Measurements from ENCODE around the gene LIN37. TPM values are rescaled to one million over a fixed set of nuclear protein-coding genes. Genes with fewer than 3 reads are reported as not detected.
A peak's percentile ranks its signal among the peaks of the same experiment; 100 is the strongest.

Gene LIN37
- total RNA-seq, 6 experiments from 2014 or later = 3.2 to 8.2 (median 4.9) TPM

DNA sequence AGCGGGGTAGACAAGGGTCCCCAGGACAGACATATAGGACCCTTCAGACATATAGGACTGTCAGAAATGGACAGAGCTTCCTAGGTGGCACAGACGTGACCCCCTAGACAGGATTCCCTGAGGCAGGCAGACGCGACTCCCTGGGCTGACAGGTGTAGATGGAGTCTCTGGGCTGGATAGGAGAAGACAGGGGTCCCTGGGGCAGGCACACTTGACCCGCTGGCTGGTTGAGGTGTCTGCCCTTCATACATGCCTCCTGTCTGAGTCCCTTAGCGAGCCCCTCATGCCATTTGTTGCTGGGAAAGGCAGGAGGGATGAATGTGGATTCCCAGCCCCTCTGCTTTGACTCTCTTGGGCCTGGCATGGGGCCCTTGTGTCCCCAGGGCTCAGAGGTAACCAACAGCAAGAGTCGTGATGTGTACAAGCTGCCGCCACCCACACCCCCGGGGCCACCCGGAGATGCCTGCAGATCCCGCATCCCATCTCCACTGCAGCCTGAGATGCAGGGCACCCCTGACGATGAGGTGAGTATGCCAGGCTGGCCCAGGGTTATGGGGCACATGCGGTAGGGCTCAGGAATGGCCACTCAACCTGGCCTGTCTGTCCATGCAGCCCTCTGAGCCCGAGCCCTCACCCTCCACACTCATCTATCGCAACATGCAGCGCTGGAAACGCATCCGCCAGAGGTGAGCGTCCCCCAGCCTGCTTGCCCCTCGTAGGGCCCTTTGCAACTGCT lies 5.4 kb downstream of the LIN37 start:
- Histone ChIP-seq H3K9me3 (no peaks in the 10 kb centered on the region), H3K27me3 (no peaks in the 10 kb centered on the region), H3K4me1 (peaks cover 0 to 25% (median 11%) of the 10 kb centered on the region in 4 donors), H3K4me3 (no peak overlapping the region), H3K27ac (no peak overlapping the region), H3K36me3 (peaks cover 0 to 13% (median 5%) of the 10 kb centered on the region in 4 donors)
- peak in 1 of 3 donors; percentile 18 for DNase-seq
- intact Hi-C loops (cut with DNase I) = no loop called here
- TF ChIP-seq CTCF (IDR thresholded peaks at IDR 0.05) (no peak), POLR2A (IDR thresholded peaks at IDR 0.05) (no peak)
- 91% methylated on average over 4 of the region's 20 CpGs for WGBS (ENCODE audit: insufficient coverage, low coverage, low lambda C conversion rate, missing lambda C conversion rate)
- no peak for ATAC-seq

GRCh38 chr19:35754370-35755130 lies 6.2 kb downstream of the LIN37 start:
- TF ChIP-seq POLR2A (IDR thresholded peaks at IDR 0.05) (no peak), CTCF (IDR thresholded peaks at IDR 0.05) (no peak)
- H3K36me3 ChIP-seq = peaks cover 0 to 13% (median 5%) of the 10 kb centered on the region in 4 donors
- no peak overlapping the region for H3K4me3 ChIP-seq
- 80% methylated on average over 9 of the region's 13 CpGs for WGBS (ENCODE audit: insufficient coverage, low coverage, low lambda C conversion rate, missing lambda C conversion rate)
- H3K9me3 ChIP-seq = no peaks in the 10 kb centered on the region
- peaks cover 0 to 20% (median 9%) of the 10 kb centered on the region in 4 donors for H3K4me1 ChIP-seq
- intact Hi-C loops (cut with DNase I) = no loop called here
- no peak for ATAC-seq
- DNase-seq = no peak
- no peak overlapping the region for H3K27ac ChIP-seq
- no peaks in the 10 kb centered on the region for H3K27me3 ChIP-seq

- WGBS (ENCODE audit: insufficient coverage, low coverage, low lambda C conversion rate, missing lambda C conversion rate) = 64% methylated on average over 7 of the region's 17 CpGs
- Histone ChIP-seq H3K9me3 (no peaks in the 10 kb centered on the region), H3K4me1 (peaks cover 0 to 18% (median 9%) of the 10 kb centered on the region in 4 donors), H3K36me3 (peaks cover 0 to 13% (median 5%) of the 10 kb centered on the region in 4 donors), H3K27ac (no peak overlapping the region), H3K27me3 (no peaks in the 10 kb centered on the region), H3K4me3 (no peak overlapping the region)
- TF ChIP-seq CTCF (IDR thresholded peaks at IDR 0.05) (no peak), POLR2A (IDR thresholded peaks at IDR 0.05) (no peak)
- DNase-seq (no peak), ATAC-seq (no peak)
- intact Hi-C loops (cut with DNase I) = no loop called here
Observed at GRCh38 chr19:35755131-35755549, 6.8 kb downstream of the LIN37 start.

- Histone ChIP-seq H3K9me3 (no peaks in the 10 kb centered on the region), H3K27ac (peak overlapping the region; percentile 53 to 62 (median 54)), H3K27me3 (no peaks in the 10 kb centered on the region), H3K4me1 (peaks cover 0 to 18% (median 9%) of the 10 kb centered on the region in 4 donors), H3K4me3 (peak overlapping the region in 1 of 3 donors; percentile 97), H3K36me3 (peaks cover 0 to 13% (median 5%) of the 10 kb centered on the region in 4 donors)
- 28% methylated on average over 10 of the region's 74 CpGs for WGBS (ENCODE audit: insufficient coverage, low coverage, low lambda C conversion rate, missing lambda C conversion rate)
- ATAC-seq (peak in 1 of 4 donors; percentile 7), DNase-seq (peak in 2 of 3 donors; percentile 53 to 69)
- TF ChIP-seq POLR2A (IDR thresholded peaks at IDR 0.05) (no peak), CTCF (IDR thresholded peaks at IDR 0.05) (no peak)
- intact Hi-C loops (cut with DNase I) = no loop called here
Observed at GRCh38 chr19:35755550-35756376, 7.4 kb downstream of the LIN37 start.

Measured in right lobe of liver (tissue), 6 donors.